OCI-LY3 (cell line): ENCODE data around the gene COL24A1.

ENCODE experiments used
- EZH2phosphoT487 ChIP-seq: fragments of 200-600 bp; shearing (Covaris generic); IDR thresholded peaks from 2 replicates; pipeline ENCODE4 v1.6.1; 2018; ENCODE audit warnings: antibody characterized with exemption, mixed run types, low read depth
- TF ChIP-seq, protein P1 (sequence below): fragments of 200-600, 300-600 bp; sonication (generic); IDR thresholded peaks from 2 replicates; pipeline ENCODE4 v1.5.1; 2014; ENCODE audit warnings: antibody characterized with exemption, low read length, low read depth

DNA sequence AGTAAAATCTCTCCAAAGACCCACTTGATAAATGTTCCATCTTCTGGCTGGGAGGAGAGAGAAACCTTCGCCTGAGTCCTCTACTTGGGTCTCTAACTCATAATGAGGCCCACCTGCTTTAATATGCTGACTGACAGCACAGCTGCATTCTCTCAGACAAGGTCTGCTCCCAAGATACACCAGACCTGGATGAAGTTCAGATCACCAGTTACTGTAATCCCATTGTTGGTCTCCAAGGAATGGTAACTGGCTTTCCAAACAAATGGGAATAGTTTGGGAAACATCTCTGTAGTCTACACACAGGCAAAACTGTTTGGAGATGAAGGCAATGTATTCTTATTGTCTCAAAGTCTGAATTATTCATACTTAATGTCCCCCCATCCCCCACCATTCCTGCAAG lies 27.9 kb upstream of the COL24A1 start:
- TF ChIP-seq, protein P1, sequence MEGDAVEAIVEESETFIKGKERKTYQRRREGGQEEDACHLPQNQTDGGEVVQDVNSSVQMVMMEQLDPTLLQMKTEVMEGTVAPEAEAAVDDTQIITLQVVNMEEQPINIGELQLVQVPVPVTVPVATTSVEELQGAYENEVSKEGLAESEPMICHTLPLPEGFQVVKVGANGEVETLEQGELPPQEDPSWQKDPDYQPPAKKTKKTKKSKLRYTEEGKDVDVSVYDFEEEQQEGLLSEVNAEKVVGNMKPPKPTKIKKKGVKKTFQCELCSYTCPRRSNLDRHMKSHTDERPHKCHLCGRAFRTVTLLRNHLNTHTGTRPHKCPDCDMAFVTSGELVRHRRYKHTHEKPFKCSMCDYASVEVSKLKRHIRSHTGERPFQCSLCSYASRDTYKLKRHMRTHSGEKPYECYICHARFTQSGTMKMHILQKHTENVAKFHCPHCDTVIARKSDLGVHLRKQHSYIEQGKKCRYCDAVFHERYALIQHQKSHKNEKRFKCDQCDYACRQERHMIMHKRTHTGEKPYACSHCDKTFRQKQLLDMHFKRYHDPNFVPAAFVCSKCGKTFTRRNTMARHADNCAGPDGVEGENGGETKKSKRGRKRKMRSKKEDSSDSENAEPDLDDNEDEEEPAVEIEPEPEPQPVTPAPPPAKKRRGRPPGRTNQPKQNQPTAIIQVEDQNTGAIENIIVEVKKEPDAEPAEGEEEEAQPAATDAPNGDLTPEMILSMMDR: no peak
- no peak for TF ChIP-seq EZH2phosphoT487
